HepG2 (cell line): Measurements from ENCODE around the gene C4orf46. TPM values are rescaled to one million over a fixed set of nuclear protein-coding genes. Genes with fewer than 3 reads are reported as not detected.

Experiments
- BCL3 ChIP-seq: sonication (generic); formaldehyde crosslinking; IDR thresholded peaks from 2 replicates; pipeline ENCODE4 v1.5.1; 2020; ENCODE audit warnings: mild to moderate bottlenecking, missing genetic modification reagents, moderate library complexity
- BRCA1 ChIP-seq: sonication (generic); formaldehyde crosslinking; IDR thresholded peaks from 2 replicates; pipeline ENCODE4 v1.4.0; 2020; ENCODE audit warnings: missing genetic modification reagents
- CBX2 ChIP-seq, 2 experiments: fragments of 200-600 bp in 1 of 2; sonication (generic); formaldehyde crosslinking in 1 of 2; IDR thresholded peaks; 2 replicates each; pipeline versions ENCODE4 v1.7.0 to v1.8.1; 2018 to 2022; ENCODE audit warnings: low read depth in 2 of 2, low read length in 1 of 2, mild to moderate bottlenecking in 1 of 2, missing genetic modification reagents in 1 of 2
- CREM ChIP-seq, 2 experiments: sonication (generic) in 1 of 2; formaldehyde crosslinking in 1 of 2; IDR thresholded peaks; 2 replicates each; pipeline versions ENCODE4 v1.4.0 to v1.6.1; 2016 to 2020; ENCODE audit warnings: antibody characterized with exemption in 1 of 2, mild to moderate bottlenecking in 1 of 2, missing genetic modification reagents in 1 of 2
- ELF4 ChIP-seq: sonication (generic); formaldehyde crosslinking; IDR thresholded peaks from 2 replicates; pipeline ENCODE4 v1.5.0; 2020; ENCODE audit warnings: missing genetic modification reagents, mild to moderate bottlenecking, moderate library complexity, borderline replicate concordance
- FOXK2 ChIP-seq: fragments of 450-650 bp; IDR thresholded peaks from 2 replicates; pipeline ENCODE4 v1.6.1; 2016
- HIC2 ChIP-seq: sonication (generic); formaldehyde crosslinking; IDR thresholded peaks from 2 replicates; pipeline ENCODE4 v1.9.0; 2022; ENCODE audit warnings: low read depth, missing genetic modification reagents
- RFXAP ChIP-seq: sonication (generic); formaldehyde crosslinking; IDR thresholded peaks from 2 replicates; pipeline ENCODE4 v1.4.0; 2020; ENCODE audit warnings: missing genetic modification reagents, borderline replicate concordance
- SNAPC2 ChIP-seq: sonication (generic); formaldehyde crosslinking; IDR thresholded peaks from 2 replicates; pipeline ENCODE4 v1.8.1; 2022; ENCODE audit warnings: mild to moderate bottlenecking, missing genetic modification reagents
- SP5 ChIP-seq: IDR thresholded peaks from 2 replicates; pipeline ENCODE4 v1.6.1; 2016; ENCODE audit warnings: low read depth, borderline replicate concordance
- TBX2 ChIP-seq: sonication (generic); formaldehyde crosslinking; IDR thresholded peaks from 2 replicates; pipeline ENCODE4 v1.5.0; 2020; ENCODE audit warnings: missing genetic modification reagents, mild to moderate bottlenecking, borderline replicate concordance
- ZBTB33 ChIP-seq: sonication (generic); formaldehyde crosslinking; IDR thresholded peaks from 2 replicates; pipeline ENCODE4 v1.4.0; 2020; ENCODE audit warnings: missing genetic modification reagents
- ZIK1 ChIP-seq: sonication (generic); formaldehyde crosslinking; IDR thresholded peaks from 2 replicates; pipeline ENCODE4 v1.5.0; 2020; ENCODE audit warnings: mild to moderate bottlenecking, low read depth, missing genetic modification reagents, borderline replicate concordance
- ZKSCAN5 ChIP-seq: sonication (generic); formaldehyde crosslinking; IDR thresholded peaks from 2 replicates; pipeline ENCODE4 v1.5.1; 2020; ENCODE audit warnings: mild to moderate bottlenecking, missing genetic modification reagents
- ZNF18 ChIP-seq: sonication (generic); formaldehyde crosslinking; IDR thresholded peaks from 2 replicates; pipeline ENCODE4 v1.8.0; 2022; ENCODE audit warnings: mild to moderate bottlenecking, missing genetic modification reagents; ENCODE audit not compliant: insufficient replicate concordance
- ZNF343 ChIP-seq: sonication (generic); formaldehyde crosslinking; IDR thresholded peaks from 2 replicates; pipeline ENCODE4 v1.4.0; 2020; ENCODE audit warnings: mild to moderate bottlenecking, missing genetic modification reagents
- ZNF44 ChIP-seq: sonication (generic); formaldehyde crosslinking; IDR thresholded peaks from 2 replicates; pipeline ENCODE4 v1.5.1; 2020; ENCODE audit warnings: mild to moderate bottlenecking, missing genetic modification reagents
- ZNF598 ChIP-seq: sonication (generic); formaldehyde crosslinking; IDR thresholded peaks from 2 replicates; pipeline ENCODE4 v1.5.1; 2020; ENCODE audit warnings: mild to moderate bottlenecking, missing genetic modification reagents, borderline replicate concordance
- ZNF672 ChIP-seq: sonication (generic); formaldehyde crosslinking; IDR thresholded peaks from 2 replicates; pipeline ENCODE4 v1.8.1; 2022; ENCODE audit warnings: missing genetic modification reagents
- ZNF777 ChIP-seq: sonication (generic); formaldehyde crosslinking; IDR thresholded peaks from 2 replicates; pipeline ENCODE4 v1.4.0; 2020; ENCODE audit warnings: missing genetic modification reagents
- ZZZ3 ChIP-seq: sonication (generic); formaldehyde crosslinking; IDR thresholded peaks from 2 replicates; pipeline ENCODE4 v1.4.0; 2020; ENCODE audit warnings: missing genetic modification reagents, mild to moderate bottlenecking, borderline replicate concordance
- polyA plus RNA-seq, 8 experiments: library from polyadenylated mRNA; depleted of rRNA in 3 of 8; stranded (reverse) in 7 of 8; unstranded in 1 of 8; fragments of >200 nt; fragmentation: Illumina TruSeq in 4 of 8; extraction: Trizol in 4 of 8; gene quantifications; 2 replicates each; pipeline versions ENCODE4 v1.2.1 to v1.2.3, GENCODE V29; 2011 to 2016; ENCODE audit warnings: low read depth in 4 of 8, missing spikeins in 1 of 8, mixed read lengths in 1 of 8; ENCODE audit not compliant: insufficient read depth in 1 of 8
- total RNA-seq, 5 experiments: library from RNA; depleted of rRNA; stranded (reverse); fragments of >200 nt; fragmentation: Illumina TruSeq; extraction: Trizol; gene quantifications; 2 replicates each; pipeline ENCODE4 v1.2.3, GENCODE V29; 2016; ENCODE audit warnings: low read depth in 1 of 5

Gene C4orf46
- total and polyA plus RNA-seq, 2 of the 13 experiments (the other 11 are each of a cell fraction or from before 2014, with no cell fraction given): 8.5 to 10.4 TPM

- peak; percentile 83; the same call in 1 of the 2 replicates for TF ChIP-seq TBX2 (CRISPR knock-in tag)
- peak; percentile 81; the same call in 1 of the 2 replicates for TF ChIP-seq FOXK2
- no peak; the same call in none of the 2 replicates for TF ChIP-seq BCL3 (CRISPR knock-in tag)
- peak; percentile 15; the same call in 1 of the 2 replicates for TF ChIP-seq ZNF598 (CRISPR knock-in tag)
- TF ChIP-seq ZZZ3: no peak
- TF ChIP-seq HIC2: peak; percentile 59; the same call in 1 of the 2 replicates
- TF ChIP-seq ZNF777: no peak; the same call in 1 of the 2 replicates
- TF ChIP-seq ZNF18 (CRISPR knock-in tag): peak; percentile 43
- 0 out of 2 replicates have a peak, but pooled peaks have one; percentile 5 for TF ChIP-seq ZNF44 (CRISPR knock-in tag)
- peak; percentile 40; the same call in 1 of the 2 replicates for TF ChIP-seq ELF4 (CRISPR knock-in tag)
- TF ChIP-seq ZIK1 (CRISPR knock-in tag): peak; percentile 86; the same call in 1 of the 2 replicates
- TF ChIP-seq SNAPC2 (CRISPR knock-in tag): no peak; the same call in 1 of the 2 replicates
- 0 out of 2 replicates have a peak, but pooled peaks have one; percentile 24 for TF ChIP-seq ZNF343 (CRISPR knock-in tag)
- TF ChIP-seq SP5 (CRISPR knock-in tag): peak; percentile 59; the same call in 1 of the 2 replicates
- no peak for TF ChIP-seq ZNF672 (CRISPR knock-in tag)
- TF ChIP-seq ZKSCAN5: 0 out of 2 replicates have a peak, but pooled peaks have one; percentile 57
- peak; percentile 58; the same call in 1 of the 2 replicates for TF ChIP-seq ZBTB33 (CRISPR knock-in tag)
- peak; percentile 98 for TF ChIP-seq CREM (IDR thresholded peaks at IDR 0.05)
- no peak for TF ChIP-seq CREM (CRISPR knock-in tag; IDR thresholded peaks at IDR 0.05)
- no peak for TF ChIP-seq CBX2 (IDR thresholded peaks at IDR 0.05; ENCODE audit: low read depth, low read length)
- TF ChIP-seq CBX2 (CRISPR knock-in tag; IDR thresholded peaks at IDR 0.05; ENCODE audit: low read depth): no peak
- TF ChIP-seq RFXAP (CRISPR knock-in tag): peak; percentile 95
- peak; percentile 47; the same call in 1 of the 2 replicates for TF ChIP-seq BRCA1 (CRISPR knock-in tag)
Observed at GRCh38 chr4:158671915-158672806, 474 bp upstream of the C4orf46 start, which contains the start of gene ETFDH (continued).
